Stimulated activated CD4-positive, alpha-beta T cell treated with anti-CD3 and anti-CD28 coated beads, Interleukin-1b, Interleukin-23, amount 100 ng/mL, for 48 hours (primary cell): ENCODE results near the gene WDSUB1.

ENCODE experiments used
- DNase-seq: peaks from one replicate; pipeline ENCODE4 v3.0.0-alpha.2; 2020

The WDSUB1 gene

DNA sequence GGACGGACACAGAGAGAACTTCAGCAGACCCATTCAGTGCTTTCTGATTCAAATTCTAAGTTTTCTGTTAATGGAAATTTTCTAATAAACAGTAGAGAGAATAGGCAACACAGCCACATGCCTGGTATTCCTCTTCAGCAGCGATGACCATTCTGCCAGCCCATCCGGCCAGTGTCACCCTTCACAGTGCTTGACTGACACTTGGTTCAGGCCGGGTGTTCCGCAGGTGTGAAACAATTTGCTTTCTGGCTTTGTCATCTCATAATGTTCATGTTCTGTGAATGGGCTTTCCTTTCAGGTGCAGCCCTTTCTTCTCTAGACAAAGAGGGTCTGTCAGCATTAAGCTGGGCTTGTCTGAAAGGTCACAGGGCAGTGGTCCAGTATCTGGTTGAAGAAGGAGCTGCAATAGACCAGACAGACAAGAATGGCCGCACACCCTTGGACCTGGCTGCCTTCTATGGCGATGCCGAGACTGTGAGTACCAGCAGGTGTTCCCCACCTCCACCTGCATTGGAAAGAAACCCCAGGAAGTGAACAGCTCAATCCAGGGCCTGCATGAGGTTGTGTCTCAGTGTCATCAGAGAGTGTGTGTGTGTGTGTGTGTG, 67.0 kb downstream of the WDSUB1 start:
- no peak for DNase-seq

DNA sequence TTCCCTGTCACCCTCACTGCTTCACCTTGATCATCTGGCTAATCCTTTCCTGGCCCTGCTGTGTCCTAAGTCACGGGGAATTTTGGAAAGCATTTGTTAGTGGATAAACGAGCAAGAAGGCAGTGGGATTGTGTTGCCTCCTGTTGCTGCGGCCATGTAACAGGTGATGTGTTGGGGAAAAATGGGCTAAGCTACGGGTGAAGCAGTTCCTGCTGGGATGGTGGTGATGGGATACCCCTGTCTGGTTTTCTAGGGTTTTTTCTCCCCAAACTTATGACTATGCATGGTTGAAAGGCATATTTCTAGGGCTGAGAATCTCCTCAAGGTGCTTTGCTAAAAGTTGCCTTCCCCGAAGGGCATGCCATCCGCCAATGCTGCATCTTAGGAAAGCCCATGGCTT, 68.1 kb downstream of the WDSUB1 start:
- DNase-seq: no peak

DNA sequence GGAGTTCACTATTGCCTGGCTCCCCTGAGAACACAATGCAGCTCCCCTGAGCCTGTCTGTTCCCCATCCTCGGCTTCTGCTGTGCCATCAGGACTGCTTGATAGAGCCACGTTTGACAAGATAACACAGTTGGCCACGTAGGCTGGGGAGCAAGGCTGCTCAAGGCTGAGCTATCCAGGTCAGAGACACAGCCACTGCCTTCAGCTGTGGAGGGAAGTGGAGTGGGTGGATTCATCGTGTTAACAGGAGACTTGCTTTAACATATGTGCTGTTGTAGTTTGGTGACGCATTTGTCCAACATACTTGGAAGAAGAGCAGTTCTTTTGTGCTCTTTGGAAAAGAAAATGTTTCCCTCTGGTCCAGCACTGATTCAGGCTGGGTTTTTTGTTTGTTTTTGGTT, 68.8 kb downstream of the WDSUB1 start:
- no peak for DNase-seq

DNA sequence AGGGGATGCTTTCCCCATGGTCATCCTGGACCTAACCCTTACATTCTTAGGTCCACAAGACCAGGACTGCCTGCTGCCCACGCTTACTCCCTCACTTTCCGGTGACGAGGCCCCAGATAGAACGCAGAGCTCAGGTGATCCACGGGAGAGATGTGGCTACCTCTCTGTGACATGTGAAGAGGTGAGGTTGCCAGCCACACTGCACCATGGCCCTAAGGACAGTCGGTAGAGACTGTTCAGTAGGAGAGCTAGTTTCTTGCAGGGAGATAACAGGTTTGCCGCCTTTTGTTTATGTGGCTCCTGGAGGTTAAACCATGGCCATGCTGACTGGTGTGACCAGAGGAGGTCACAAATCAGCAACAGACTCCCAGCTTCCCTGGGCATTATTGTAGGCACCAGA, 71.4 kb downstream of the WDSUB1 start:
- no peak for DNase-seq

DNA sequence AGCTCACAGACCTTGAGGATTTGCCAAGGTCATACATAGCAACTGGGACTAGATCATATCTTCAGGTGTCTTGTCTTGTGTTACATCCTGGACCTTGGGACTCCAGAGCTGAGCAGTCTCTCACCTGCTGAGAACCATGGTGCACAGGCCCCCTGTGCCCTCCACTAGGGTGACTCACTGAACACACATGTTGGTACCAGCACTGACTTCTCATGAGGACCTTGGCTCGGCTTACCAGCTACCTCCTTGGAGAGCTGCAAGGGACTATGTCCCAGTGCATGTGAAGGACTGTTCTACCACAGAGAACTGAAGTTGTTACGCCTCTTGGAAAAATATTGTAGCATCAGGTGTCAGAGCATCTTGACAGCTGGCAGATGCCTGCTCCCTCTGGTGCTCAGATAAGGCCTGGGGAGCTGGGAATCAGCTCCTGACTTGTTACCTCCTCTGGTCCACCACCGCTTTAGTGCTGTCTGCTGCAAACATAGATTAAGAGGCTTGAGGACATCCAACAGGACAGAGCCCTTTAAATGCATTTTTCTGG, 72.1 kb downstream of the WDSUB1 start:
- DNase-seq: no peak

DNA sequence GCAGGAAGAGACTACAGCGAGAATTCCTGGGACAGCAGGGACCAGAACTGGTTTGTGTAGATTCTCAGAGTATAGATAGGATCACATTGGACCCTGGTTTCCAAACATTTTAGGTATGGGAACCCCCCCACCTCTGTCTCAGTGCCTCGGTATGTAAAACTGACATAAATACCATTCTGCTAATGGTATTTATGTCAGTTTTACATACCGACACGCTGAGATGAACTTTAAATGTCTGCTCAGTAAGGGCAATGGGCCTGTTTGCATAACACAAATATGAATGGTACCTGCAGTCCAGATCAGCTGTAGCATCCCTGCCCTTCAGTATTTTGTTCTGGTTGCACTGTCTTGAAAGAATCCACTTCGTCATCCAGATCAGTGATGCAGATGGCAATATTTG, 73.2 kb downstream of the WDSUB1 start:
- DNase-seq: no peak

DNA sequence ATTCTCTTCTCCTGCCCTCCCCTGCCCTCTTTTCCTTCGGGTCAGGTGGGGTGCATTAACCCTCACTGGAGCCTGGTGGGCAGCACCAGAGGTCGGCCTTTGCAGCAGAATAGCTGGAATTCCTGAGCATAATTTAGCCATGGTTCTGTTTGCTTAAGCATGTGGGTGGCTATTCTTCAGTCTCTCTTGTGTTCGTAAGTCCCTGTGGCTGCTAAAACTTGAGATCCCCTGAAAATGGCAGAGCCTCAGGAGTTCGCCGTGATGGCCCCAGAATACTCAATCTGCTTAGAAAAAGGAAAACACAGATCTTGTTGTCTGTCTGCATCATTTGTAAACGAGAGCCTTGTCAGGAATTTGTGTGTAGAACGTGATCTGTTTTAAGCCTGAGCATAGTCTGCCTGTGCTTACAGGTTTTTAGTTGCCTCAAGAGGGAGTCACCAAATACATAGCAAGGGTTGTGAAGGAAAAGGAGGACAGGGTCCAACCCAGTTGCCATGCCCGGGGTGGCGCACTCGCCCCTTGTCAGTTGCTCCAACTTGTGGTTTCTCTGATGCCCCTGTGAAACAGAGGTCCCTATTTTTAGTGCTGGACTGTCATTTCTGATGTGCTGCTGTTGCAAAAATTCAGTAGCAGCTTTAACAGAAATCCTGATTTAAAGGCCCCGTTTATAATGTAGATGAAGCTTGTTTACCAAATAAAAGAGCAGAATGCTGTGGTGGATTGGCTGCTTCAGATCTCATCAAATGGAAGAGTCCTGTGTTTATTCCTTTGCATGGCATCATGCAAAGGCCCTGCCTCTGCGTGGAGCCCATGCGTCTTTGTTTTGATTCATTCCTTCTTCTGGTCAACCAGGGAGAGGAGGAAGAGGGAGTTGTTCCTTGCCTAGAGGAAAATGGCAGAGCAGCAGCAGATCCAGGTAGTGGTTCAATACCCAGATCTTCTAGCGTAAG, 74.8 kb downstream of the WDSUB1 start:
- no peak for DNase-seq

DNA sequence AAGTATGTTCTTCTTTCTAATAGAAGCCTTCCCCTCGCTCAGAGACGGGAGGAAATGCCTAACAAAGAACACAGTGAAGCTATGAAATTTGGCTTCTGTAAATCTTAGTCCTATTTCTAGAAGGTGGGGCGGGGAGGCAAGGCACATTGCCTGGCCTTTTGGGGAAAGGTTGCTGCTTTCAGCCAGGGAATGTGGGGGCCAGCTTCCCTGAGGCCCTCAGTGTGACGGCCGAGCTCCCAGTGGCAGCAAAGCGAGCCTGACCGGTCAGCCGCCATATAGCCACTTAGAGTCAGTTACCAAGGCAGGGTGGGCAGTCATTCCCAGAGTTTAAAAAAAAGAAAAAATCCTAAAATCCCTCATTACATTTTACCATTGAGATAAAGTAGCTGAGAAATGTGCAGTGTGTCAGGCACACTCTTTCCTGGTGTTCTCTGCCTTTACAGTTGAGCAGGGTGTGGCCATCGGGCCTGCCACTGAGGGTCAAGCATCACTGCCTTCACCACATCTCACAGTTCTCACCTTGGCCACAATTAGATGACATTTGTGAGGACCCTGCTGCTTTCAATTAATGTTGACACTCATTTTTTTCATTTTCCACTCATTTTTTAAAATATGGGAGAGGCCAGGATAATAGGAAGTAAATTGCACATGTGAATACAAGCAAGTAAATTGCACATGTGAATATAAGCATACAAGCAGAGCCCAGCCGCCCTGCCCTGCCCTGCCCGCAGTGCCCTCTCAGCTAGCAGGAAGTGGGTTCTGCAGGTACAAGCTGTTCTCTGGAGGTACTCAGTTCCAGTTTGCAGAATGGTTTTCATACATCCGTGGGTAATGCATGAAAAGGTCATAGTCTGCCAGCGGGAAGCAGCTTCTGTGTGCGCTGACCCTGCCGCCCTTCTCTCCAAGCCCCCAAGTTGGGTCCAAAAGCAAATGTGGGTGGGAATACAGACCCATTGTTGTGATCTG, 76.9 kb downstream of the WDSUB1 start:
- no peak for DNase-seq

DNA sequence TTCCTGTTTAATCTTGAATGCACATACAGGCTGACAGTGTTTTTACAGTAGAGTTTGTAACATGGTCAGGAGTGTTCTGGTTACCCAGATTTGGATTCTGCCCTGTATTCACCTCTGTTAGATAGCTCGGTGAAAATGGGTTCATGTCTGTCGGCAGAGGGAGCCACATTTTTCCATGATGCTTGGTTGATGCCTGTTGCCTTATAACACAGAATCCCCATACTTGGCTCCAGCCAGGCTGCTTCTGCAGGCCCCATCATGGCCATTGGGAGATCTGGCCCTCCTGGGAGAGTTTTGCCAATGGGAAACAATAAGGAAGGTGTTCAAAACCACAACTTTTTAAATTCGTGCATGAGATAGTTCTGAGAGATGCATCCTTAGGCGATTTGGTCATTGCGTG, 78.1 kb downstream of the WDSUB1 start:
- no peak for DNase-seq

DNA sequence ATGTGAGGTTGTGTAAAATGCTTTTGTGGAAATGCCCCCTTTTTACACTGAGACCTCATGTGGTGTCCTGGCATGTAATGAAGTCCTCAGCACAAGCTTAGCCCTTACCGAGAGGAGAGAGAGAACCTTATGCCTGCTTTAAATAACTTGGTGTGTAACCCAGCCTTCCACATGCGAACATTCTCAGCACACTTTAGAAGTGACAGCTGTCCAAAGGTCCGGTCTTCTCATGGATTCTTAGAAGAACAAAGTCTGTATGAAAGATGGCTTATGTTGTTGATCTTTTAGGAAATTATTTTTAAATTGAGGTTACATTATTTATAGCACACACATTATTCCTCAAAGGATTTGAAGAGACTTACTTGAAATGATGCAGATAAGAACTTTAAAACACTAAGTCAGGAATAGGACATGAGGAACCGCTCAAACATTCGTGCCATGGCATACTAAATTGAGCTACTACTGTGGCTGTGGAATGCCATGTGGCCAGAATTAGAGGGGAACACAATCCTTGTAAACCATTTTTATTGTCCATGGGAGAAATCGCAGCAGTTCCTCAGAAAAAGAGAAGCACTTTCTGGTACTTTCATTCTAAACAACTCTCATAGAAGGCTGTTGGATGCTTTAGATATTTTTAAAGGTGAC, 79.6 kb downstream of the WDSUB1 start:
- DNase-seq: no peak

DNA sequence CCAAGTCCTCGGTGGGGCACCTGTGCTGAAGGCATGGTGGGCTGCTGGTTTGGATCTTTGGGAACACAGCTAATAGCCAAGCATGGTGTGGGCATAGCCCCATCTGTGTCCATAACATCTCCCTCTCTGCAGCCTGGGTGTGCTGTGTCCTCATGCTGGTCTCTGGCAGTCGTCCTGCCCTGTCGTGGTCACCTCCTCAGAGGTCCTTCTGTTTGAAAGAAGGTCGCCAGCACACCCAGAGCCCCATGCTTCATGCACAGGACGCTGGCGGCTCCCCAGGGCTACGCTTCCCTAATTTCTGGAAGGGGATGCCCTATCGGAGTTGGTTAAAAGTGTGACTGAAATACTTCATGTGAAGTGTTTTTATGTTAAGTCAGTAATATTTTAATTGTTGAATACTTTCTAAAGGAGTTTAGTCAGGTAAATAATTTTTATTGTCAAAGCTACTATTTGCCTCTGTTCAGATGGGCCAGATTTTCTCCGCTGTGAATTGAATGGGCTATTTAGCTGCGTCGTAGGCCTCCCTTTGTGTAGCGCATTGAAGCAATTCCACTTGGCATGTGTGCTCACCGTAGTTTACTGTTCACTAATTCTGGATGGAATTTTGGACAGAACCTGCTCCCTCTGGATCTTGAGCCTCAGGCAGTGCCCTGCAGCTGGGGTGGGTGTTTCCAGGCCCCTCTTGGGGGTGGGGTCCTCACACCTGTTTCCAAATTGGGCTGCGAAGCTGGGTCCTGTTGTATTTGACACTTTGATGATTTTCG, 81.9 kb downstream of the WDSUB1 start:
- DNase-seq: no peak

DNA sequence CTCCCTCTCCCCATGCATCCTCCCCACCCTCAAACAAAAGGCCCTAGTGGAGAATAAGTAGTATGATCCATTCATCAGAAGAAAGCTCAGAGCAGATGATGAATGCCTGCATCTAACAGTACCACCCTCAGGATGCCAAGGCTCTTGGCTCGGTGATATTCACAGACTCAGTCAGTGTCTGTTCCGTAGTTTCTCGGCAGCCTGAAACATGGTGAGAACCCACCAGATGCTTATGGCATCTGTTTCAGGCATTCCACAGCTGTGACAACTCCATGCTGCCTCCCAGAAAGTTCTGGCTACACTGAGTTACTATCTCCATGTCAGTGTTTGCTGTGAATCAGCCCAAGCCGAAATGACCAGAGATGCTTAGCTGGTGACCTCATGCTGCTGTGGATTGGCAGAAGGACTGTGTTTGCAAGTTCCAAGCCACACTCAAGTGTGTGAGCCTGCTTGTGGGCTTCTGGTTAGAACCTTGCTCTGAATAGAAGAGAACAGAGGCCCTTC, 83.9 kb downstream of the WDSUB1 start:
- DNase-seq: no peak

DNA sequence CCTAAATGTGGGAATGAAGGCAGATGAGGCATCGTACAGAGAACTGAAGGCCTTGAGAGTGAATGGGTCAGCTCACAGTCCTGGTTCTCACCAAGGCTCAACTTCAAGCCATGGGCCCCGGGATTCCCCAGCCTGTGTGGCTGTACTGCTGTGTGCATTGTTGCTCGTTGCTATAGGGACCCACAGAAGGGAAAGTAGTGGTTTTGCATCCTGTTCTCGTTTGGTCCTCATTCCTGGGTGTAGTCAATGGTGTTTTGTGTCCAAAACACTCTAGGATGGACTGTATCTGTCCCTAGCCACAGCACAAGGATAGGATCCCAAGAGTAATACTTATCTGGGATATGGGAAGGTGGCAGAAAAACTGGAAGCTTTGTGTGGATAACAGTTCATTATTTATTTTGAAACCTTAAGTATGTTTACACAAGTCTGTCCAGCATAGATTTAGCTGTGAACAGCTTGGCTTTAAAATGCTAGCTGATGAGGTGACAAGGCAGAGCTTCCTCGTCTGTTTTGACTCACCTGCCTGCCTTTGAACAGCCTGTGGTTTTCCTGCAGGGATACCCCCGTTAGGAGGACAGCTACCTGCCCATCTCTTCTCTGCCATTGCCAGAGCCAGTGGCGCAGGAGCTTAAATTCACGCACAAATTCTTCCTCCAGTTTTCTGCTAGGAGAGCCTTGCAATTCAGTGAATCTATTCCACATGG, 85.0 kb downstream of the WDSUB1 start:
- no peak for DNase-seq

DNA sequence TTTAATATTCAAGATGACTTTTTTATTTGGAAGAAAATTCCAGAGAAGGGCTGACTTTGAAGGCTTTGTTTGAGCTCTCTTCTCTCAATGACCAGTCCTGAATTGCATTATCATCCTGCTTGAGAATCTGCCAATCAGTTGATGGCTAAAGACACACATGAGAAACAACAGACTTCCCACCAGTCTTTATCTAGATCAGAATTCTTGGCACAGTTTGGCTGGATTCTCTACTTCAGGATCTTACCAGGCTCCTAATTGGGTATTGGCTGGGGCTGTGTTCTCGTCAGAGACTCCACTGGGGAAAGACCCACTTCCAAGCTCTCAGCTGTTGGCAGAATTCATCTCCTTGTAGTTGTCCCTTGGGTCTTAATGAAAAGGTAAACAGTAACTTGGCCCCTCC, 86.0 kb downstream of the WDSUB1 start:
- DNase-seq: no peak

DNA sequence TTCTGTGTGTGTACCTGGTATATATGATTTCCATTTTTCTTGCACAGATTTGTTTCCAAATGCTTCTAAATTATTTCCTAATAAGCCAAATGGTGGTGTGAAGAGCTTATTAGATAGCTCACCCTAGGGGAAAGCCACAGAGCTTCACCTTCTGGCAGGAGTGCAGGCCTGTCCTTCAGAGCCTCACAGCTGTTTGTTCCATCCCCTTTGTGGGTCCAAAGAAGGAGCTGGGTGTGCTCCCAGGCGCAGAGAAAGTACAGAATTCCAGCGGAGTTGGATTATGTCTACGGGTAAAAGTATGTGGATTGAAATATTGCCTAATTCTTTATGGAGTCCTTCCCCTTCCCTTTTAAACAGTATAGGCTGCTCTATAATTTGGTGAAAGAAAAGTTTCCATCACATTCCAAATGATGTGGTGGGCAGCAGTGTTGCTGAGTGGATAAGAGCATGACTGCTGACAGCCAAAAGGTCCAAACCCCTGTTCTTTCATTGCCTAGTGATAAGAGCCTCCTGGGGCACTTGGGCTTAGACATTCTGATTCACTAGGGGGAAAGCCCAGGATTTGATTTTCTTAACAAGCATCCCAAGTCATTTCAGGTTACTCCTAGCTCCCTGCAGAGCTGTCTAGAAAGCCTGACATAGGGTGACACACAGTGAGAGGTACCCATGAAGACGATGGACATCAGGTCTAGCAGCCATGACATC, 86.6 kb downstream of the WDSUB1 start:
- DNase-seq: no peak

DNA sequence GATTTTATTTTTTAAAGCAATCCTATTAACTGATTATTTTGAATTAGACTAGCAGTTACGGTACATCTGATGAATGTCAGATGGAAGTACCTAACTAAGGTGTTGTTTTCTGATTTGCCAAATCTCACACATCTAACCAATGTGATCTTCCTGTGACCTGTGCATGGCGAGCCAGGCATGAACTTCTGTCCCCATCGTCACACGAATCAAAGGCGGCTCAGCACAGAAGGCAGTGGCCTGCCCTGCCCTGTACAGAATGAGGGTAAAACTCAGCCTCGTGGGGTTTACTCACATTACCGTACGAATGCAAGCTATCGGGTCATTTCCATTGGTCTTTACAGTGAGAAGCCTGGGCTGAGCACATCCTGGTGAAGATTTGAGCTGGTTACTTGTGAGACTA, 87.3 kb downstream of the WDSUB1 start:
- no peak for DNase-seq

DNA sequence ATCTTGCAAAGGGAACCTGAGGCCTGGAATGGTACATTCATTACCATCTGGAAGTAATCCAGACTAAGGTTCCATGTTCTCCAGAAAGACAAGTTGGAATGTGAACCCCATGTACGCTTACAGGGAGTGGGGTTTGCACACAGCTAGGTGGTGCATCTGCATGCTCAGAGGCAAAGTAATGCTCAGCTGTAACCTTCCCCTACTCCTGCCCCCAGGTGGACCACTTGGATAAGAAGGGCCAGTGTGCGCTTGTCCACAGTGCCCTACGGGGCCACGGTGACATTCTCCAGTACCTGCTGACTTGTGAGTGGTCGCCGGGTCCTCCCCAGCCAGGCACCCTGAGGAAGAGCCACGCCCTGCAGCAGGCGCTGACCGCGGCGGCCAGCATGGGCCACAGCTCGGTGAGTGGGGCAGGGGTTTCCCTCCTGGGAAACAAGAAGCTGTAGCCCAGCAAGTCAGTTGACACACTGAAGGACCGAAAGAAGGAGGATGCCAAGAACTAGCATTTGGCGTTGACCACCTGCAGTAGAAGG, 90.0 kb downstream of the WDSUB1 start:
- no peak for DNase-seq

DNA sequence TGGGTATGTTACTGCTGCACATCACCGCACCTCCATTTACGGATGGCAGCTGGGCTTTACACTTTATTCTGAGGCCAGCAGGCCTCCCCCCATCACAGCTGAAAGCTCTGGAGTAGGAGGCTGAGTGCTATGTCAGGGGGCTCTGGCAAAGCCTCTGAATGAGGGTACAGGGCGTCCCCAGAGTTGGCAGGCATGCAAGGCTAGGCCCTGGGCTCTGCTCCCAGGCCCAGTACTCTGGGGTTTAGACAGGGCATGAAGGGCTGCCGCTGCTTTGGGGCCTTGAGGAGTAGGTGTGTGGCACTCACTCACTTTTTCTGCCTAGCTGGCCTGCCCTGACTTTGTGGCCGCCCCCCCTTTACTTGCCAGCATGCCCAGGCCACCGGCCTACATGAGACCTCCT, 90.8 kb downstream of the WDSUB1 start:
- DNase-seq: no peak

DNA sequence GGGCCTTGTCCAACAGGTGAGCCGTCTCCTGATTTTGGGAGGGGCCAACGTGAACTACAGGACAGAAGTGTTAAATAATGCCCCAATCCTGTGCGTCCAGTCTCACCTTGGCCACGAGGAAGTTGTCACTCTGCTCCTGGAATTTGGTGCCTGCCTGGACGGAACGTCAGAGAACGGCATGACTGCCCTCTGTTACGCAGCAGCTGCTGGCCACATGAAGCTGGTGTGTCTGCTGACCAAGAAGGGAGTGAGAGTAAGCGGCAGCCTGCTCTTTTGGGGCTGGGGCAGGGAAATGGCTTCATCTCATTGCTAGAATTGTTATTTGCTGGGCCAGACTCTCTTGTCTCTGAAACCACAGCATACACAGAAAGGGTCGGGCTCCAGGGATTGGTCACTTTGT, 92.3 kb downstream of the WDSUB1 start:
- no peak for DNase-seq

DNA sequence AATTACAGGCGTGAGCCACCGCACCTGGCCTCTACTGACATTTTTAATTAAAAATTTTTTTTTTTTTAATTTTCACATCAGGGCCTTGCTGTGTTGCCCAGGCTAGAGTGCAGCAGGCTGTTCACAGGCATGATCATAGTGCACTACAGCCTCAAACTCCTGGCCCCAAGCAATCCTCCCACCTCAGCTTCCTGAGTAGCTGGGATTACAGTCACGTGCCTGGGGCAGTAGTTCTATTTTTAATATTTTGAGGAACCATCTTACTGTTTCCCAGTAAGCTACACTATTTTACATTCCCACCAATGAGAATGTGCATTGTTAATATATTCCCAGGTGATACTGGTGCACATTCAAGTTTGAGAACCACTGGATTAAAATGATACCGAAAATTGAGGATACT, 92.7 kb downstream of the WDSUB1 start:
- no peak for DNase-seq
